ENCODE data around the gene KATNB1.

The KATNB1 gene, protein sequence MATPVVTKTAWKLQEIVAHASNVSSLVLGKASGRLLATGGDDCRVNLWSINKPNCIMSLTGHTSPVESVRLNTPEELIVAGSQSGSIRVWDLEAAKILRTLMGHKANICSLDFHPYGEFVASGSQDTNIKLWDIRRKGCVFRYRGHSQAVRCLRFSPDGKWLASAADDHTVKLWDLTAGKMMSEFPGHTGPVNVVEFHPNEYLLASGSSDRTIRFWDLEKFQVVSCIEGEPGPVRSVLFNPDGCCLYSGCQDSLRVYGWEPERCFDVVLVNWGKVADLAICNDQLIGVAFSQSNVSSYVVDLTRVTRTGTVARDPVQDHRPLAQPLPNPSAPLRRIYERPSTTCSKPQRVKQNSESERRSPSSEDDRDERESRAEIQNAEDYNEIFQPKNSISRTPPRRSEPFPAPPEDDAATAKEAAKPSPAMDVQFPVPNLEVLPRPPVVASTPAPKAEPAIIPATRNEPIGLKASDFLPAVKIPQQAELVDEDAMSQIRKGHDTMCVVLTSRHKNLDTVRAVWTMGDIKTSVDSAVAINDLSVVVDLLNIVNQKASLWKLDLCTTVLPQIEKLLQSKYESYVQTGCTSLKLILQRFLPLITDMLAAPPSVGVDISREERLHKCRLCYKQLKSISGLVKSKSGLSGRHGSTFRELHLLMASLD

DNA sequence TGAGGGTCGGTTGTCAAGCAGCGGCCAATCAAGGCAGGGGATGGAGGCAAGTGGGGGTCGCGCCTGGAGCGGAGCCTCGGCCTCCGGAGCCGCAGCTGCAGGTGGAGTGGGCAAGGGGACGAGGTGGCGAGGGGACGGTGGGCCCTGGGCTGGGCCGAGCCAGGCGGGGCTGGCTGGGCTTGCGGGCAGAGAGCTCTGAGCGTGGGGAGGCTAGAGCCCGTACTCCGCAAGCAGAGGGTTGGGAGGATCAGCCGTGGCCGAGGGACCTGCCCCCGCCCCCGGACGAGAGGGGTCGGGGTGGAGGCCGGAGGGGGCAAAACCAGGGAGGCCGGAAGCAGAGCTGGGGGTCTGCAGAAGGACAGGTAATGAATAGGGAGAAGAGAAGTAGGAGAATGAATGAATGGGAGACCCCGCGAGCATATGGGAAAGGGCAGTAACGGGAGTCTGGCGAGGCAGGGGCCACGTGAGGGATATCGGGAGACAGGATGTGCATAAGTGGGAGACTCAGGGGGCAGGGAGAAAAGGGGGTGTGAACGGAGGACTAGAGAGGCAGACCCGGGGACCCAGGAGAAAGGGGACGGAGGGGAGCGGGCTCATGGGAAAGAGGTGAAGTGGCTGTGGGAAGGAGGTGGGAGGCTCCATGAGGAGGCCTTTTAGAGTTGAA lies at the start of gene KATNB1:
Gene KATNB1 (plus strand): TSS at position 16 of the 664 bp plus-strand sequence. CDS start 1,474 bp downstream, outside the sequence.
- TF ChIP-seq, protein P1, sequence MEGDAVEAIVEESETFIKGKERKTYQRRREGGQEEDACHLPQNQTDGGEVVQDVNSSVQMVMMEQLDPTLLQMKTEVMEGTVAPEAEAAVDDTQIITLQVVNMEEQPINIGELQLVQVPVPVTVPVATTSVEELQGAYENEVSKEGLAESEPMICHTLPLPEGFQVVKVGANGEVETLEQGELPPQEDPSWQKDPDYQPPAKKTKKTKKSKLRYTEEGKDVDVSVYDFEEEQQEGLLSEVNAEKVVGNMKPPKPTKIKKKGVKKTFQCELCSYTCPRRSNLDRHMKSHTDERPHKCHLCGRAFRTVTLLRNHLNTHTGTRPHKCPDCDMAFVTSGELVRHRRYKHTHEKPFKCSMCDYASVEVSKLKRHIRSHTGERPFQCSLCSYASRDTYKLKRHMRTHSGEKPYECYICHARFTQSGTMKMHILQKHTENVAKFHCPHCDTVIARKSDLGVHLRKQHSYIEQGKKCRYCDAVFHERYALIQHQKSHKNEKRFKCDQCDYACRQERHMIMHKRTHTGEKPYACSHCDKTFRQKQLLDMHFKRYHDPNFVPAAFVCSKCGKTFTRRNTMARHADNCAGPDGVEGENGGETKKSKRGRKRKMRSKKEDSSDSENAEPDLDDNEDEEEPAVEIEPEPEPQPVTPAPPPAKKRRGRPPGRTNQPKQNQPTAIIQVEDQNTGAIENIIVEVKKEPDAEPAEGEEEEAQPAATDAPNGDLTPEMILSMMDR (IDR thresholded peaks at IDR 0.05; ENCODE audit: borderline replicate concordance, insufficient read depth, low read depth, low read length), result no peak

DNA sequence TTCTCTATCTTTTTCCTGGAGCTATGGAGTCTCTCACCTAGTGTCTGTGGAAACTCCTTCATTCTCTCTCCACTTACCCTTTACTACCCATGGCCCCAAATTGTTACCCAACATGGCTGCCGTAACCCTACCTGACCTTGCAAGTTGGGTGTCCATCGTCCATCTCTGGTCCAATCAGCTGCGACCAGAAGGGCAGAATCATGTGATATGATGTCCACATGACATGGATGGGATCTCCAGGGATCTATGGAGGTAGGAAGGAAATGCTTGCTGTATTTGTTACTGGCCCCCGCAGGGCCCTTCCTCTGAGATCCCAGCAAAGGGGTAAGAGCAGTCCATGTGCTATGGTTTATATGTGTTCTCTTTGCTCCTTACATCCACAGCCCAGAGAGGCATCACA lies 49.0 kb upstream of the KATNB1 start:
- TF ChIP-seq, protein P1 (IDR thresholded peaks at IDR 0.05; ENCODE audit: borderline replicate concordance, insufficient read depth, low read depth, low read length), result no peak
- no peak overlapping the region for H3K4me3 ChIP-seq (ENCODE audit: low read depth, low read length)

More for the DNA sequence above, at the start of gene KATNB1:
- H3K4me3 ChIP-seq (ENCODE audit: low read depth, low read length), result peak within 1 kb of the TSS; percentile 95

DNA sequence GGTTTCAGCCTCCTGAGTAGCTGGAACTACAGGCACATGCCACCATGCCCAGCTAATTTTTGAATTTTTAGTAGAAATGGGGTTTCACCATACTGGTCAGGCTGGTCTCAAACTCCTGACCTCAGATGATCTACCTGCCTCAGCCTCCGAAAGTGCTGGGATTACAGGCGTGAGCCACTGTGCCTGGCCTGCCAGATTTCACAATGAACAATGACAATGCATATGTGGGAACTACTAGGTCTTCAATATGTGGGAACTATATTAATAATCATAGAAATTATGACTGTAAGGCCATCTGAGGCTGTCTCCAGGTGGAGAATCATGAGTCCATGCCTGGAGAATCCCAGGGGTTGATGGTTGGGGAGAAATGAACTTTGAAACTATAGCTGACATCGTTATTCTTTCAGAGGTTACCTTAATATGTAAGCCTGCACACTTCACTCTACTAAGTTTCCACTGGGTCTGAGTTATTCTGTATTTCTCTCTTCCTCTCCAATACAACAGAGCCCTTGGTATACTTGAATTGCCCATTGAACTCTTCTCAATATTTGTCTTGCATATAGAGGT lies 48.1 kb upstream of the KATNB1 start:
- H3K4me3 ChIP-seq (ENCODE audit: low read depth, low read length), result no peak overlapping the region
- TF ChIP-seq, protein P1 (IDR thresholded peaks at IDR 0.05; ENCODE audit: borderline replicate concordance, insufficient read depth, low read depth, low read length), result no peak

DNA sequence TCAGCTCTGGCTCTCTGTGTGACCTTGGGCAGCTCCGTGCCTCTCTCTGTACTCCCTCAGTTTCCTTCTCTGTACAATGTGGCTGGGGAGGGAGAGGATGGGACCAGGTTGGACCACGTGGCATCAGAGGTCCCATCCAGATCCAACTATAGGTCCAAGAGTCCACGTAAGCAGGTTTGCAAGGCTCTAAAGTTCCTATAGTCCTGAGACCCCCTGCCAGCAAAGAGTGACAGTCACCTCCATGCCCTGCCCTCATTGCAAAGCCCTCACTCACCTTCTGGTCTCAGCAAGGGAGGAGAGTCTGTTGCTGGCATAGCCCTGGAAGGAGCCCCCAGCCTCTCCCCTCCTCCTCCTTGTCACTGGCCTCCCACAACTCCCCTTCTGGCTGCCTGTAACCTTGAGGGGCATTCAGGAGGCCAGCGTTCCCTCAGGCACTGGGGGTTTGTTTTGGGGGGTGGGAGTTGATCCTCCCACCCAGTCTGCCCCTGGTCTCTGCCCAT lies 47.0 kb upstream of the KATNB1 start:
- H3K4me3 ChIP-seq (ENCODE audit: low read depth, low read length), result no peak overlapping the region
- TF ChIP-seq, protein P1 (IDR thresholded peaks at IDR 0.05; ENCODE audit: borderline replicate concordance, insufficient read depth, low read depth, low read length), result no peak

DNA sequence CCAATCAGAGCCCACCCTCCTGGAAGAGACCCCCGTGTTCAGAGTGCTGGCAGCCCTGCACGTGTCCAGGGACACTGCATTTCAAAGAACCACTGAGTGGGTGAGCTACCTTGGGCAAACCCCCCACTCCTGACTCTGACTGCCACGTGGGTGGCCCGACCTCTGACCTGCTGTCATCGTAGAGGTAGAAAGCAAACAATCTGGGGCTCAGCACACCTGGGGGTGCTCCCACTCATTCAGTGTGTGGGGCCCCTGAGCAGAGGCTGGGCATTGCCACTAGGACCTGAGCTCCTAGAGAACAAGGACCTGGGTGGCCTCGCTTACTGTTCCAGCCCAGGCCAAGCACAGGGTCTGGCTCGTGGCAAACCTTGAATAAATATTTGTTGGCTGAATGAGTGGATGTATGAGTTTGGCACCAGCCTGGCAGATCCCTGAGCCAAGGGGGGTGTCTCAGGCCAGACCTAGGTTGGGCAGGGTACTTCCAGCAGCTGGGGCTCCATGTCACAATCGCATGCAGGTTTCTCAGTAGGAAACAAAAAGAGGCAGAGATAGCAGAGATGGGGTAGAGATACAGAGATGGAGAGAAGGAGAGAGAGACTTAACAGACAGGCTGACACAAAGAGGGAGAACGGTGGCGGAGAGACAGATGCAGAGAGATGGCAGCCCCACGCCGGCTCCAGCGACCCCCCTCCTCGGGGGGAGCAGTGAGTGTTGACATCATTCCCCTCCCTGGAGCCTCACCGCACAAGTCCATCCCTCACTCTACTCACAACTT lies 46.4 kb upstream of the KATNB1 start:
- TF ChIP-seq, protein P1 (IDR thresholded peaks at IDR 0.05; ENCODE audit: borderline replicate concordance, insufficient read depth, low read depth, low read length), result no peak
- no peak overlapping the region for H3K4me3 ChIP-seq (ENCODE audit: low read depth, low read length)
